NCI-H1694 treated with DMSO at 0.1 percent for 48 hours (cell line): ENCODE measurements around the gene SAMD4A.

ENCODE experiments used
- DNase-seq: peaks from one replicate; lab custom pipeline; 2025; lab: John Stamatoyannopoulos, UW

The SAMD4A gene

GRCh38 chr14:54836231-54836630 lies 269.3 kb downstream of the SAMD4A start:
- DNase-seq = no peak

DNA sequence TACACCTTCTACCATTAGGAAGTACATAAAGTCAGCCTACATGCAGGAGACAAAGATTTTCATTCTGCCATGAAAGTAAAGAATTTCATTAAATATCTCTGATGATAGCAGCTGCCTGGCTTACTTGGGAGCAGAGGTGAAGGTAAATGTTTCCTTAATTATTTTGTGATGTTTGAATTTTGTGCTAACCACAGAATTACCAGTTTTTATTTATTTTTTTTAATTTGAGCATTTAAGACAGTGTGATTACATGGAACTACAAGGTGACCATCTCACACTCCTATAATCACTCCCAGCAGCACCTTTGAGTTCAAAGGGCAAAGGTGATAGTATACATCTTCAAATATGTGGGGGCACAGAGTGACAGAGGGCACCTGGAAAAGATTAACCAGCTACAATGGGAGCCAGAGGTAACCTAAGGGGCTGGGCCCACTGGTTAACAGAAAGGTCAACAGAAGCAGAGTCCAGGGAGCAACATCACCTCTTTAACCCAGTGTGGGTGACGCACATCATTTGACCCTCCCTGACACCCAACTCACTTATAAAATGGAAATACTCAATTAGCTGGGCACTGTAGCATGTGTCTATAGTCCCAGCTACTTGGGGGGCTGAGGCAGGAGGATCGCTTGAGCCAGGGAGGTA lies 270.7 kb downstream of the SAMD4A start:
- no peak for DNase-seq

DNA sequence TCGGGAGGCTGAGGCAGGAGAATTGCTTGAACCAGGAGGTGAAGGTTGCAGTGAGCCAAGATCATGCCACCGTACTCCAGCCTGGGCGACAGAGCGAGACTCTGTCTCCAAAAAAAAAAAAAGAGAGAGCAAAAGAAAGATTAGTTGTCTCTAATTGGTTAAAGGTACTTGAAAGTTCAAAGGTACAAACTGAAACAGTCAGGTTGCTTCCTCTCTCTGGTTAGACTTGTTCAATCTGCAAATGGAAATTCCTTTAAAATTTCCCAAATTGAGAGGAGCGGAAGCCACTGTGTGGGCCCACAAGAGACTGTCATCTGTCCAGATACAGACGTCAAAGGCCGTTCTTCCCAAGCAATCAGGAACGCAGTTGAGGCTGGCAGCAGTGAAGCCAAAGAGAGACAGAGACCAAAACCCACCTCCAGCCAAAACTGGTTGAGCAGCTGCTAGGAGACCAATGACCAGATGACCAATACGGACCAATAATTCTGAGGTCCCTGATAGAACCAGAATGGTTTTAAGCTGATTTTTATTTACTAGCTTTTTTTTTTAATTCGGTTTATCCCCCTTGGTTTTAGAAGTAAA lies 272.1 kb downstream of the SAMD4A start:
- no peak for DNase-seq

GRCh38 chr14:54839701-54840119 lies 272.8 kb downstream of the SAMD4A start:
- DNase-seq = no peak

DNA sequence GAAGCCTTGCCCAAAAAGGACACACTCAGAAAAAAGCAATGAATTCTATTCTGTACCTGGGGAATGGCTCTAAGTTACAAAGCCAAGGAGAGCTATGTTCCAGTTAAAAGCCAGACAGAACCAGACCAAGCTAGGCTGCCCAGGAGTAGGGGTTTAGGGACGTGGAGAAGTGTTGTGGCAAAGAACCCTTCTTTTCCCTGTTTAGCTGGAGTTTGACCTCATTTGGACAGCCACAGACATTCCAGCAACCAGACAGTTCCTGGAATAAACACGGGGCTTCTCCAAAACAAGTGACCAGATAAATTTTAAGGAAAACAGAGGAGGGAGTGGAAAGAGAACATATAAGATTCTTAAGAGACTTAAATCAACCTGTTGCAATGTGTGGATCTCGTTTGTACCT lies 273.4 kb downstream of the SAMD4A start:
- no peak for DNase-seq

DNA sequence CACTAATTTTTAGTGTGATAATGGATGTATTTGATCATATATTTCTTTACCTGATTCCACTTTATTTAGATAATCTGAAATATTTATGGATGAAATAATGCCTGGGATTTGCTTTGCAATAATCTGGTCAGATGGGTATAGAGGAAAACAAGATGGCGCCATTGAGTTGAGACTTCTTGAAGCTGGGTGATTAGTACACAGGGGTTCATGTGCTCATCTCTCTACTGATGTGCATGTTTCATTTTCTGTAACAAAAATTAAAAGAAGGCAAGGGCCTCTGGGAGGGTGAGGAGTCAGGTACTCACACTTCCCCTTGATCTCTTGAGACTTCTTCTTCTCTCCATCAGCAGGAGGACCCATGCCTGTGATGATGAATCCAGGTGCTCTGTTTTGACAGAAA lies 273.9 kb downstream of the SAMD4A start:
- DNase-seq = no peak
